Upper lobe of left lung (tissue), 6 donors: ENCODE measurements around the gene CEP131. TPM values are rescaled to one million over a fixed set of nuclear protein-coding genes. Genes with fewer than 3 reads are reported as not detected.

Source experiments
- ATAC-seq, 2 donors: fragments of 200-7000 bp; cut with Tn5 transposase; one replicate each; pipeline ENCODE4 v1.9.1; 2022; ENCODE audit warnings: mild to moderate bottlenecking in 2 of 2, moderate library complexity in 2 of 2; ENCODE audit not compliant: low FRiP score in 2 of 2
- DNase-seq, 2 donors: peaks; one replicate each; pipeline ENCODE4 v3.0.0-alpha.2; 2019 to 2020
- H3K27ac ChIP-seq, 4 donors: fragments of 200-600 bp; sonication (generic); one replicate each; pipeline ENCODE4 v1.5.1; 2016 to 2019
- H3K27me3 ChIP-seq, 4 donors: fragments of 200-600 bp; sonication (generic); one replicate each; pipeline ENCODE4 v1.5.1; 2017 to 2019
- H3K36me3 ChIP-seq, 4 donors: fragments of 200-600 bp; sonication (generic); one replicate each; pipeline ENCODE4 v1.5.1; 2016 to 2019
- H3K4me1 ChIP-seq, 4 donors: fragments of 200-600 bp; sonication (generic); one replicate each; pipeline ENCODE4 v1.5.1; 2018 to 2019
- H3K4me3 ChIP-seq, 4 donors: fragments of 200-600 bp; sonication (generic); one replicate each; pipeline ENCODE4 v1.5.1; 2017 to 2019; ENCODE audit warnings: mild to moderate bottlenecking in 2 of 4, moderate library complexity in 1 of 4
- H3K9me3 ChIP-seq, 4 donors: fragments of 200-600 bp; sonication (generic); one replicate each; pipeline ENCODE4 v1.5.1; 2018 to 2019
- EP300 ChIP-seq, 4 donors: sonication (generic); formaldehyde crosslinking; IDR thresholded peaks; one replicate each; pipeline ENCODE4 v1.5.1; 2017; ENCODE audit warnings: antibody characterized with exemption in 4 of 4, control low read depth in 2 of 4
- POLR2A ChIP-seq, 4 donors: fragments of 450-650 bp; IDR thresholded peaks; one replicate each; pipeline ENCODE4 v1.5.1; 2016 to 2017; ENCODE audit warnings: antibody characterized with exemption in 4 of 4, mild to moderate bottlenecking in 2 of 4
- POLR2AphosphoS5 ChIP-seq, 2 donors: sonication (generic); formaldehyde crosslinking; IDR thresholded peaks; one replicate each; pipeline ENCODE4 v1.5.1; 2017; ENCODE audit warnings: antibody characterized with exemption in 2 of 2
- WGBS, 2 donors: methylation state at CpG; one replicate each; pipeline ENCODE4 v1.1.5; 2017 to 2018; 5-methylcytosine and 5-hydroxymethylcytosine counted together
- total RNA-seq, 6 donors: library from RNA; depleted of rRNA in 4 of 6; stranded (reverse); fragments of >200 nt in 4 of 6; gene quantifications; one replicate each; pipeline versions ENCODE4 v1.1.0 to v1.2.1, GENCODE V29; 2016 to 2021
- TF ChIP-seq, protein P1 (sequence below), 6 experiments: fragments of 450-650 bp in 4 of 6; fragments of 200-600 bp in 2 of 6; sonication (generic) in 2 of 6; IDR thresholded peaks; one replicate each; pipeline ENCODE4 v1.5.1; 2016 to 2019; ENCODE audit warnings: antibody characterized with exemption in 6 of 6
- donor health status: DM: no; HTN: no; CAD: no; lungs with moderate emphysema.
- donor health status: DM: no; HTN: yes; CAD: no; lungs with severe emphysema.

Gene CEP131
- total RNA-seq, 6 donors from 2014 or later = 5.3 to 55.5 (median 12.6) TPM

DNA sequence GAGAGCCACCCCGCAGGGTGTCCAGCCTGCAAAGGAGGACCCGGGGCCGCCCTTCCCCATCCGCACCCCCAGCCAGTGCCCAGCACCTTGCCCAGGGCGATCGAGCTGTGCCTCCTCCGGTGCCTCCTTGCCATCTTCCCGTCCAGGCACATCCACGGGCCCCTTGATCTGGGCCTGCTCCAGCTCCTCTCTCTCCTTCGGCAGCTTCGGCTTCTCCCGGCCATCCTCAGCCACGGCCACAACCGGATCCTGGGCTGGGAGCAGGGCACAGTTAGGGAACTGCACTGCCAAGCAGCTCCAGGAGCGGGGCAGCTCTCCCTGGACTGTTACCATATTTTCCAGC is 30.2 kb upstream of the CEP131 start:
- 78 to 81% methylated on average over 12 to 15 of the region's 15 CpGs for WGBS, 2 donors
- ATAC-seq = no peak
- DNase-seq = peak in 1 of 2 donors; percentile 60
- H3K4me1 ChIP-seq = peaks cover 12 to 24% (median 19%) of the 10 kb centered on the region in 4 donors
- no peaks in the 10 kb centered on the region for H3K9me3 ChIP-seq
- TF ChIP-seq POLR2A (IDR thresholded peaks at IDR 0.05) = no peak
- no peak for TF ChIP-seq POLR2AphosphoS5 (IDR thresholded peaks at IDR 0.05)
- TF ChIP-seq EP300 (IDR thresholded peaks at IDR 0.05) = no peak
- TF ChIP-seq, protein P1, sequence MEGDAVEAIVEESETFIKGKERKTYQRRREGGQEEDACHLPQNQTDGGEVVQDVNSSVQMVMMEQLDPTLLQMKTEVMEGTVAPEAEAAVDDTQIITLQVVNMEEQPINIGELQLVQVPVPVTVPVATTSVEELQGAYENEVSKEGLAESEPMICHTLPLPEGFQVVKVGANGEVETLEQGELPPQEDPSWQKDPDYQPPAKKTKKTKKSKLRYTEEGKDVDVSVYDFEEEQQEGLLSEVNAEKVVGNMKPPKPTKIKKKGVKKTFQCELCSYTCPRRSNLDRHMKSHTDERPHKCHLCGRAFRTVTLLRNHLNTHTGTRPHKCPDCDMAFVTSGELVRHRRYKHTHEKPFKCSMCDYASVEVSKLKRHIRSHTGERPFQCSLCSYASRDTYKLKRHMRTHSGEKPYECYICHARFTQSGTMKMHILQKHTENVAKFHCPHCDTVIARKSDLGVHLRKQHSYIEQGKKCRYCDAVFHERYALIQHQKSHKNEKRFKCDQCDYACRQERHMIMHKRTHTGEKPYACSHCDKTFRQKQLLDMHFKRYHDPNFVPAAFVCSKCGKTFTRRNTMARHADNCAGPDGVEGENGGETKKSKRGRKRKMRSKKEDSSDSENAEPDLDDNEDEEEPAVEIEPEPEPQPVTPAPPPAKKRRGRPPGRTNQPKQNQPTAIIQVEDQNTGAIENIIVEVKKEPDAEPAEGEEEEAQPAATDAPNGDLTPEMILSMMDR (IDR thresholded peaks at IDR 0.05) = no peak
- H3K4me3 ChIP-seq = no peak overlapping the region
- H3K36me3 ChIP-seq = peaks cover 15 to 46% (median 38%) of the 10 kb centered on the region in 4 donors
- H3K27me3 ChIP-seq = no peaks in the 10 kb centered on the region
- H3K27ac ChIP-seq = no peak overlapping the region

- DNase-seq (peak in 1 of 2 donors; percentile 57), ATAC-seq (no peak)
- Histone ChIP-seq H3K27ac (no peak overlapping the region), H3K4me1 (peaks cover 12 to 24% (median 19%) of the 10 kb centered on the region in 4 donors), H3K4me3 (no peak overlapping the region), H3K27me3 (no peaks in the 10 kb centered on the region), H3K9me3 (no peaks in the 10 kb centered on the region), H3K36me3 (peaks cover 15 to 41% (median 34%) of the 10 kb centered on the region in 4 donors)
- TF ChIP-seq POLR2AphosphoS5 (IDR thresholded peaks at IDR 0.05) = no peak
- no peak for TF ChIP-seq POLR2A (IDR thresholded peaks at IDR 0.05)
- TF ChIP-seq EP300 (IDR thresholded peaks at IDR 0.05) = no peak
- TF ChIP-seq, protein P1 (IDR thresholded peaks at IDR 0.05) = no peak
- whole genome bisulfite sequencing, 2 donors = 87 to 90% methylated on average over 14 to 15 of the region's 15 CpGs
Observed at GRCh38 chr17:81252326-81252986, 29.7 kb upstream of the CEP131 start.

DNA sequence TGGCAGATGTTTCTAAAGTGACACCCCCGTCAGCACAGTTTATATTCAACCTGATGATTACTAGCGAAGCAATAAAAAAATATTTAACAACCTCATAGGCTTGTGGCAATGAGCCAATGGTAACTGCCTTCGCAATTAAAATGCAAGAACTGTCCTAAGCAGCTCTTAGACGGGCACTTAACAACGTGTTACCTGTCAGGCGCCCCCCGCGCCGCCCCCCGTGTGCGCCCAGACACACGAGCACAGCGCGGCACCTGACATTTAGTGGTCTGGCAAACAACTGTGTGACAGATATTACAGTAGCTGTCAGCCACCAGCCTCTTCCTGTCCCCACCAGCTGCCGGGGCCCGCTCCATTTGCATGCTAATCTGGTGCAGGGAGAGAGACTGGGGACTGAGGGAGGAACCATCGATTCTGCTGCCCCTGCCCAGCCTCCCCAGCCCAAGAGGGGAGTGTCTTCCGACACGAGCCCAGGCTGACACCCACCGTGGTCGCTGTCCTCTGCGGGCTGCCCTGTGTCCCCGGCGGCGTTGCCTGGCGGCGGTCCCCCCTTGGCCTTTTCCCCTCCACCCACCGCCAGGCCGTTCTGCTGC is 29.0 kb upstream of the CEP131 start:
- ATAC-seq (no peak), DNase-seq (peak in 1 of 2 donors; percentile 80)
- Histone ChIP-seq H3K9me3 (no peaks in the 10 kb centered on the region), H3K4me3 (no peak overlapping the region), H3K27me3 (no peaks in the 10 kb centered on the region), H3K36me3 (peaks cover 15 to 38% (median 29%) of the 10 kb centered on the region in 4 donors), H3K4me1 (peaks cover 12 to 24% (median 19%) of the 10 kb centered on the region in 4 donors), H3K27ac (no peak overlapping the region)
- TF ChIP-seq POLR2A (IDR thresholded peaks at IDR 0.05) (no peak), POLR2AphosphoS5 (IDR thresholded peaks at IDR 0.05) (no peak), EP300 (IDR thresholded peaks at IDR 0.05) (no peak)
- TF ChIP-seq, protein P1 (IDR thresholded peaks at IDR 0.05) = no peak
- WGBS, 2 donors = 80 to 86% methylated on average over 22 to 29 of the region's 29 CpGs

GRCh38 chr17:81251094-81251708 is 28.4 kb upstream of the CEP131 start:
- Histone ChIP-seq H3K9me3 (no peaks in the 10 kb centered on the region), H3K4me1 (peaks cover 12 to 20% (median 19%) of the 10 kb centered on the region in 4 donors), H3K4me3 (no peak overlapping the region), H3K27ac (no peak overlapping the region), H3K27me3 (no peaks in the 10 kb centered on the region), H3K36me3 (peaks cover 15 to 37% (median 27%) of the 10 kb centered on the region in 4 donors)
- DNase-seq (peak in 1 of 2 donors; percentile 77), ATAC-seq (no peak)
- 86 to 95% methylated on average over 20 to 22 of the region's 25 CpGs for WGBS, 2 donors
- no peak for TF ChIP-seq EP300 (IDR thresholded peaks at IDR 0.05)
- TF ChIP-seq POLR2A (IDR thresholded peaks at IDR 0.05) = no peak
- TF ChIP-seq, protein P1 (IDR thresholded peaks at IDR 0.05) = no peak
- TF ChIP-seq POLR2AphosphoS5 (IDR thresholded peaks at IDR 0.05) = no peak
